ENCODE measurements around the gene DARS2.
A peak's percentile ranks its signal among the peaks of the same experiment; 100 is the strongest.
"Not testable (repeated sequence)": the region's sequence is repeated elsewhere in the genome, so short reads cannot be mapped to it uniquely, and the experiment has no call there.

Gene DARS2

DNA sequence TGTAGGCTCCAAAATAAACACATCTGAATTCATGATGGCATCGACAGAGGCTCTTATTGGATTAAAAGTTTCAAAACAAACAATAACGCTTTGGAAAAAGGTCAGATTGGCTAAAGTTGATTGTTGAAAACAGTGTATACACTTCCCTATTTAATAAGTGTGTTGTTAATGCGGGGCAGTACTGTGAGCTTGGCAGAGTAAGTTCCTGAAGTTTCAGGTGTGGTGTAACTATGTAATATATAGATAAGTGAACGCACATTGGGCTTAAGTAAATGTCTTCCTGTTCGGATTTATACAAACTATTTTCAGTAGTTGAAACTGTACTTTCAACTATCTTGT, 44.5 kb downstream of the DARS2 start:
- H3K27ac ChIP-seq (ENCODE audit: low read length), result peak overlapping the region; percentile 98
- peaks cover 26 to 32% of the 10 kb centered on the region in 2 donors for H3K36me3 ChIP-seq (ENCODE audit: control insufficient read depth in 1 of 2, insufficient read depth in 2 of 2, low read length in 2 of 2)
- H3K9me3 ChIP-seq (ENCODE audit: control insufficient read depth in 1 of 2, low read length in 2 of 2), result no peaks in the 10 kb centered on the region
- no peaks in the 10 kb centered on the region for H3K27me3 ChIP-seq (ENCODE audit: low read depth, low read length)
- H3K4me1 ChIP-seq (ENCODE audit: control insufficient read depth in 1 of 2, insufficient read depth in 2 of 2, low read length in 2 of 2), result peaks cover 14 to 19% of the 10 kb centered on the region in 2 donors
- peak overlapping the region; percentile 84 to 96 for H3K4me3 ChIP-seq (ENCODE audit: low read depth in 1 of 2, low read length in 2 of 2)

GRCh38 chr1:173870252-173871075, 46.0 kb downstream of the DARS2 start:
- Histone ChIP-seq H3K4me1 (ENCODE audit: control insufficient read depth in 1 of 2, insufficient read depth in 2 of 2, low read length in 2 of 2) (peaks cover 11 to 15% of the 10 kb centered on the region in 2 donors), H3K27ac (ENCODE audit: low read length) (peak overlapping the region; percentile 98), H3K4me3 (ENCODE audit: low read depth in 1 of 2, low read length in 2 of 2) (no peak overlapping the region), H3K9me3 (ENCODE audit: control insufficient read depth in 1 of 2, low read length in 2 of 2) (no peaks in the 10 kb centered on the region), H3K36me3 (ENCODE audit: control insufficient read depth in 1 of 2, insufficient read depth in 2 of 2, low read length in 2 of 2) (peaks cover 18% of the 10 kb centered on the region in 2 donors), H3K27me3 (ENCODE audit: low read depth, low read length) (no peaks in the 10 kb centered on the region)

- Histone ChIP-seq H3K4me1 (ENCODE audit: control insufficient read depth in 1 of 2, insufficient read depth in 2 of 2, low read length in 2 of 2) (peaks cover 9% of the 10 kb centered on the region in 2 donors), H3K36me3 (ENCODE audit: control insufficient read depth in 1 of 2, insufficient read depth in 2 of 2, low read length in 2 of 2) (peaks cover 11 to 16% of the 10 kb centered on the region in 2 donors), H3K27me3 (ENCODE audit: low read depth, low read length) (no peaks in the 10 kb centered on the region), H3K27ac (ENCODE audit: low read length) (no peak overlapping the region), H3K9me3 (ENCODE audit: control insufficient read depth in 1 of 2, low read length in 2 of 2) (no peaks in the 10 kb centered on the region), H3K4me3 (ENCODE audit: low read depth in 1 of 2, low read length in 2 of 2) (no peak overlapping the region)
Measured at GRCh38 chr1:173871091-173871490, 46.6 kb downstream of the DARS2 start.

DNA sequence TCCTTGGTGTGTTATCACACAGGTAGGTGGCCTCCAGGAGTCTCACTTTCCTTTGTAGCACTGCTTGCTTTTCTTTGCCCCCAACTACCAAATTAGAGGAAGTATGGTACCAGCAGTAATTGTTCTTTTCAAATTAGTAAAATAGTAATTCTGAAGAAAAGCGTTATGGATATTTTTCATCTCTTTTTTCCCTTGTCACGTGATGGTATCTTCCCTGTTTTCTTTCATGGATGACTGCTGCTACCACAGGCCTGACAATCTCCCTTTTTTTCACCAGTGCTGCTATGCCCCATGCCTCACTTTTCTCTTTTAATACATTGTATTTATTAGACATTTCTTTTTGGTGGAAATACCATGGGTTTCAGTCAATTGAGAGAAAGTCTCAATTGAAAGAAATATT, 47.0 kb downstream of the DARS2 start:
- Histone ChIP-seq H3K27me3 (ENCODE audit: low read depth, low read length) (no peaks in the 10 kb centered on the region), H3K9me3 (ENCODE audit: control insufficient read depth in 1 of 2, low read length in 2 of 2) (no peaks in the 10 kb centered on the region), H3K4me3 (ENCODE audit: low read depth in 1 of 2, low read length in 2 of 2) (no peak overlapping the region), H3K27ac (ENCODE audit: low read length) (no peak overlapping the region), H3K36me3 (ENCODE audit: control insufficient read depth in 1 of 2, insufficient read depth in 2 of 2, low read length in 2 of 2) (peaks cover 11 to 16% of the 10 kb centered on the region in 2 donors), H3K4me1 (ENCODE audit: control insufficient read depth in 1 of 2, insufficient read depth in 2 of 2, low read length in 2 of 2) (peaks cover 5% of the 10 kb centered on the region in 2 donors)

DNA sequence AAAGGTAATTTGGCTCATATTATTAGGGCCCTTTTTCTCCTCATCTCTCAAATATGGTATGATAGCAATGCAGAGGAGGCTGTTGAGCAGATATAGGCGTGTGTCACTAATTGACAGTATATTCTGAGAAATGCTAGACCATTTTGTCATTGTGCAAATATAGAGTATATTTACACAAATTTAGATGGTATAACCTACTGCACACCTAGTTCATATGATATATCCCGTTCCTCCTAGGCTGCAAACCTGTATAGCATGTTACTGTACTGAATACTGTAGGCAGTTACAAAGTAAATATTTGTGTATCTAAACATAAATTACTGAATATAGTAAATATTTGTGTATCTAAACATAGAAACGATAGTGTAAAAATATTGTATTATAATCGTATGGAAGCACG, 52.3 kb downstream of the DARS2 start:
- Histone ChIP-seq H3K4me1 (ENCODE audit: control insufficient read depth in 1 of 2, insufficient read depth in 2 of 2, low read length in 2 of 2) (no peaks in the 10 kb centered on the region), H3K4me3 (ENCODE audit: low read depth in 1 of 2, low read length in 2 of 2) (no peak overlapping the region), H3K36me3 (ENCODE audit: control insufficient read depth in 1 of 2, insufficient read depth in 2 of 2, low read length in 2 of 2) (peaks cover 17 to 20% of the 10 kb centered on the region in 2 donors), H3K27me3 (ENCODE audit: low read depth, low read length) (no peaks in the 10 kb centered on the region), H3K27ac (ENCODE audit: low read length) (no peak overlapping the region), H3K9me3 (ENCODE audit: control insufficient read depth in 1 of 2, low read length in 2 of 2) (no peaks in the 10 kb centered on the region)

GRCh38 chr1:173878251-173878650, 53.8 kb downstream of the DARS2 start:
- no peak overlapping the region for H3K4me3 ChIP-seq (ENCODE audit: low read depth in 1 of 2, low read length in 2 of 2)
- no peaks in the 10 kb centered on the region for H3K9me3 ChIP-seq (ENCODE audit: control insufficient read depth in 1 of 2, low read length in 2 of 2)
- H3K36me3 ChIP-seq (ENCODE audit: control insufficient read depth in 1 of 2, insufficient read depth in 2 of 2, low read length in 2 of 2), result peaks cover 17 to 20% of the 10 kb centered on the region in 2 donors
- no peaks in the 10 kb centered on the region for H3K27me3 ChIP-seq (ENCODE audit: low read depth, low read length)
- no peaks in the 10 kb centered on the region for H3K4me1 ChIP-seq (ENCODE audit: control insufficient read depth in 1 of 2, insufficient read depth in 2 of 2, low read length in 2 of 2)
- H3K27ac ChIP-seq (ENCODE audit: low read length), result no peak overlapping the region

GRCh38 chr1:173881117-173881516, 56.6 kb downstream of the DARS2 start:
- not testable (repeated sequence) for H3K4me1 ChIP-seq (ENCODE audit: control insufficient read depth in 1 of 2, insufficient read depth in 2 of 2, low read length in 2 of 2); H3K4me3 ChIP-seq (ENCODE audit: low read depth in 1 of 2, low read length in 2 of 2); H3K9me3 ChIP-seq (ENCODE audit: control insufficient read depth in 1 of 2, low read length in 2 of 2); H3K27ac ChIP-seq (ENCODE audit: low read length); H3K27me3 ChIP-seq (ENCODE audit: low read depth, low read length)
- H3K36me3 ChIP-seq (ENCODE audit: control insufficient read depth in 1 of 2, insufficient read depth in 2 of 2, low read length in 2 of 2), result peaks cover 17 to 20% of the 10 kb centered on the region in 2 donors

DNA sequence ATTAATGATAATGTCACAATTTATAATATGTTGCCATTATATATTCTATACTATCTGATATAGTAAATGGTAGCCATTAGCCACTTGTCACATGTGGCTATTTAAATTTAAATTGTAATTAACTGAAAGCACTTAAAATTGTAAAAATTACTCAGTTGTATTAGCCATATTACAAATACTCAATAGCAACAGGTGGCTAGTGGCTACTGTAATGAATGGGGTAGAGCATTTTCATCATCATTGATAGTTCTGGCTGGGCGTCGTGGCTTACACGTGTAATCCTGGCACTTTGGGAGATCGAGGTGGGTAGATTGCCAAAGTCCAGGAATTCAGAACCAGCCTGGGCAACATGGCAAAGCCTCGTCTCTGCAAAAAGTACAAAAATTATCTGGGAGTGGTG, 60.2 kb downstream of the DARS2 start:
- Histone ChIP-seq H3K27me3 (ENCODE audit: low read depth, low read length) (no peaks in the 10 kb centered on the region), H3K4me3 (ENCODE audit: low read depth in 1 of 2, low read length in 2 of 2) (no peak overlapping the region), H3K4me1 (ENCODE audit: control insufficient read depth in 1 of 2, insufficient read depth in 2 of 2, low read length in 2 of 2) (no peaks in the 10 kb centered on the region), H3K36me3 (ENCODE audit: control insufficient read depth in 1 of 2, insufficient read depth in 2 of 2, low read length in 2 of 2) (peaks cover 21 to 26% of the 10 kb centered on the region in 2 donors), H3K9me3 (ENCODE audit: control insufficient read depth in 1 of 2, low read length in 2 of 2) (no peaks in the 10 kb centered on the region), H3K27ac (ENCODE audit: low read length) (no peak overlapping the region)

DNA sequence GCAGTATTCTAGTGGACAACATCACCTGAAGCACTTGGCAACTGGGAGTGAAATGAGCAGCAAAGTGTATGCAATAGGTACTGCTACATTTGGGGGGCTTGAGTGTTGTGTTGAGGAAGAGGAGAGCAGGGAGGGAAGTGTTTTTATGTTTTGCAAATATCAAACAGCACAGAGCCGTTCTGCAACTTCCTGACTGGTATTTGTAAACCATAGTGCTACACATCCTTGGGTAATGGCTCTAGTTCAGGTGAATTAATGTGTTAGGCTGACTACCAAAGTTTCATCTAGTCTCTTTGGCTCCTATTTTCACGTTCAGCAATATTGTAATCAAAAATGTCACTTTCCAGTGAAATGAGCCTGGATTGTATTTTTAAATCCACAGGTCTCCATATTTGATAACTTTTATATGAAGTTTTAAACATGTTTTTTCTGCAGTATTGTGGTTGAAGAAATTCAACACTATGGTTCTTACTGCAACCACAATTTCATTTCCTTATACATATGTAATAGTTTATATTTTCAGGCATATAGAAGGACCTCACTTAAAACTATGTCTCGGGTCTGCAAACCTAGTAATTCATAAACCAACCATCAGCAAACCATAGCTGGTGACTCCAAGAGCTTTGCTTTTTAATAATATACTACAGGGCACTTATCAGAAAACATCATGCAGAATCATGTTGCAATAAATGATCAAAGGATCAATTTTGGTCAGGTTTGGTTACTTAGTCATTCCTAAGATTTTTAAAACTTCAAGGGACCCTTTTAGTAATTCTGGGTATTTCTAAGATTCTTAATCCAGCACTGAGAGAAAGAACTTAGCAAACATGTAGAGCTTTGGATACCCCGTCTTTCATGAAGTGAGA, 62.5 kb downstream of the DARS2 start:
- H3K27ac ChIP-seq (ENCODE audit: low read length), result no peak overlapping the region
- H3K36me3 ChIP-seq (ENCODE audit: control insufficient read depth in 1 of 2, insufficient read depth in 2 of 2, low read length in 2 of 2), result peaks cover 21 to 23% of the 10 kb centered on the region in 2 donors
- H3K9me3 ChIP-seq (ENCODE audit: control insufficient read depth in 1 of 2, low read length in 2 of 2), result no peaks in the 10 kb centered on the region
- no peaks in the 10 kb centered on the region for H3K4me1 ChIP-seq (ENCODE audit: control insufficient read depth in 1 of 2, insufficient read depth in 2 of 2, low read length in 2 of 2)
- no peak overlapping the region for H3K4me3 ChIP-seq (ENCODE audit: low read depth in 1 of 2, low read length in 2 of 2)
- no peaks in the 10 kb centered on the region for H3K27me3 ChIP-seq (ENCODE audit: low read depth, low read length)

GRCh38 chr1:173887627-173888026, 63.2 kb downstream of the DARS2 start:
- Histone ChIP-seq H3K4me3 (ENCODE audit: low read depth in 1 of 2, low read length in 2 of 2) (no peak overlapping the region), H3K27ac (ENCODE audit: low read length) (no peak overlapping the region), H3K4me1 (ENCODE audit: control insufficient read depth in 1 of 2, insufficient read depth in 2 of 2, low read length in 2 of 2) (no peaks in the 10 kb centered on the region), H3K9me3 (ENCODE audit: control insufficient read depth in 1 of 2, low read length in 2 of 2) (no peaks in the 10 kb centered on the region), H3K27me3 (ENCODE audit: low read depth, low read length) (no peaks in the 10 kb centered on the region), H3K36me3 (ENCODE audit: control insufficient read depth in 1 of 2, insufficient read depth in 2 of 2, low read length in 2 of 2) (peaks cover 21 to 23% of the 10 kb centered on the region in 2 donors)

DNA sequence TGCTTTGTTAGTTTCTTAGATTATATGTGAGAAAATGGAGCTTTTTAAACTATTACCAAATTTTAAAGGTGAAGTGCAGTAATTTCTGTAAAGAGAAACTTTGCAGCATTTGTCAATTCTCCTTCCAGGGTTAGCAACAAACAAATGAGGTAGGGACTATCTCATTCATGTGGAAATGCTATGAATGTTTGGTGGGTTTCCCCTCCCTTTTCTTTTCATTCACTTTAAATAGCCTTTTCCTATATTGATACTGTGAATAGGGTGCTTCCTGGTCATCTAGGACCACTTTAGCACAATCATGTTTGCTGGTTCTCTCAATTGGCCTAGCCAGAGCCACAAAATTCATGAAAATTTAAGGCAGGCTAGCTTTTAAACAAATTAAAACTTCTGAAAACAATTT, 64.3 kb downstream of the DARS2 start:
- no peak overlapping the region for H3K4me3 ChIP-seq (ENCODE audit: low read depth in 1 of 2, low read length in 2 of 2)
- H3K27me3 ChIP-seq (ENCODE audit: low read depth, low read length), result no peaks in the 10 kb centered on the region
- H3K36me3 ChIP-seq (ENCODE audit: control insufficient read depth in 1 of 2, insufficient read depth in 2 of 2, low read length in 2 of 2), result peaks cover 21 to 23% of the 10 kb centered on the region in 2 donors
- H3K27ac ChIP-seq (ENCODE audit: low read length), result no peak overlapping the region
- no peaks in the 10 kb centered on the region for H3K4me1 ChIP-seq (ENCODE audit: control insufficient read depth in 1 of 2, insufficient read depth in 2 of 2, low read length in 2 of 2)
- no peaks in the 10 kb centered on the region for H3K9me3 ChIP-seq (ENCODE audit: control insufficient read depth in 1 of 2, low read length in 2 of 2)
